Measurements from ENCODE around the gene FCHSD2. TPM values are rescaled to one million over a fixed set of nuclear protein-coding genes. Genes with fewer than 3 reads are reported as not detected.

Gene FCHSD2
- total RNA-seq, 4 donors from 2014 or later, result 6.7 to 14.7 (median 8.5) TPM

GRCh38 chr11:73184953-73185671 is 43.0 kb upstream of the FCHSD2 start:
- peak; percentile 54 to 92 for DNase-seq (ENCODE audit: low spot score in 2 of 2)
- intact Hi-C loops (cut with DNase I; ENCODE audit: low total_unique reads), result loop anchor here (10.0 kb wide), 1 partner anchor 50 kb away; no protein-coding TSS in a partner anchor
- H3K4me3 ChIP-seq (ENCODE audit: low read depth, poor library complexity, severe bottlenecking), result no peak overlapping the region
- 38 to 53% methylated on average over 9 to 18 of the region's 18 CpGs for WGBS, 2 donors
- no peak for TF ChIP-seq POLR2A (IDR thresholded peaks at IDR 0.05)
- TF ChIP-seq CTCF (IDR thresholded peaks at IDR 0.05), result no peak

- H3K4me3 ChIP-seq (ENCODE audit: low read depth, poor library complexity, severe bottlenecking), result no peak overlapping the region
- 49 to 52% methylated on average over 3 of the region's 3 CpGs for WGBS, 2 donors
- TF ChIP-seq CTCF (IDR thresholded peaks at IDR 0.05) (no peak), POLR2A (IDR thresholded peaks at IDR 0.05) (no peak)
- intact Hi-C loops (cut with DNase I; ENCODE audit: low total_unique reads), result loop anchor here (10.0 kb wide), 1 partner anchor 52 kb away; no protein-coding TSS in a partner anchor
- DNase-seq (ENCODE audit: low spot score in 2 of 2), result no peak
These were observed 40.8 kb upstream of the FCHSD2 start for GRCh38 chr11:73182824-73183321.

- H3K4me3 ChIP-seq (ENCODE audit: low read depth, poor library complexity, severe bottlenecking), result no peak overlapping the region
- no peak for TF ChIP-seq POLR2A (IDR thresholded peaks at IDR 0.05)
- no peak for TF ChIP-seq CTCF (IDR thresholded peaks at IDR 0.05)
- intact Hi-C loops (cut with DNase I; ENCODE audit: low total_unique reads), result loop anchor here (5.0 kb wide), 1 partner anchor 346 kb away; no protein-coding TSS in a partner anchor
- no peak for DNase-seq (ENCODE audit: low spot score in 2 of 2)
- WGBS, 2 donors, result 91 to 96% methylated on average over 4 of the region's 4 CpGs
These were observed 36.6 kb upstream of the FCHSD2 start for GRCh38 chr11:73178681-73179080.

- H3K4me3 ChIP-seq (ENCODE audit: low read depth, poor library complexity, severe bottlenecking), result no peak overlapping the region
- DNase-seq (ENCODE audit: low spot score in 2 of 2), result peak; percentile 76 to 96
- WGBS, 2 donors, result 25 to 32% methylated on average over 14 to 15 of the region's 15 CpGs
- intact Hi-C loops (cut with DNase I; ENCODE audit: low total_unique reads), result loop anchor here (5.0 kb wide), 1 partner anchor 346 kb away; no protein-coding TSS in a partner anchor
- TF ChIP-seq CTCF (IDR thresholded peaks at IDR 0.05) (peak in 1 of 3 donors; percentile 24), POLR2A (IDR thresholded peaks at IDR 0.05) (no peak)
These were observed 35.8 kb upstream of the FCHSD2 start for GRCh38 chr11:73177778-73178539.

GRCh38 chr11:73177380-73177777 is 35.3 kb upstream of the FCHSD2 start:
- peak in 1 of 2 donors; percentile 89 for DNase-seq (ENCODE audit: low spot score in 2 of 2)
- 26 to 27% methylated on average over 3 of the region's 3 CpGs for WGBS, 2 donors
- H3K4me3 ChIP-seq (ENCODE audit: low read depth, poor library complexity, severe bottlenecking), result no peak overlapping the region
- intact Hi-C loops (cut with DNase I; ENCODE audit: low total_unique reads), result loop anchor here (5.0 kb wide), 1 partner anchor 345 kb away; no protein-coding TSS in a partner anchor
- TF ChIP-seq CTCF (IDR thresholded peaks at IDR 0.05), result no peak

Measured in lower leg skin (tissue), 4 donors.